GM19468 (cell line): ENCODE measurements around the gene RCOR1.
"Not testable (repeated sequence)": the region's sequence is repeated elsewhere in the genome, so short reads cannot be mapped to it uniquely, and the experiment has no call there.

ENCODE experiments used
- ATAC-seq: cut with Tn5 transposase; IDR thresholded peaks from one replicate; pipeline ENCODE4 v1.9.1; 2021; ENCODE audit warnings: mild to moderate bottlenecking, moderate library complexity, moderate number of reproducible peaks; ENCODE audit not compliant: unreplicated experiment; ENCODE audit errors: extremely low read depth

Gene RCOR1

DNA sequence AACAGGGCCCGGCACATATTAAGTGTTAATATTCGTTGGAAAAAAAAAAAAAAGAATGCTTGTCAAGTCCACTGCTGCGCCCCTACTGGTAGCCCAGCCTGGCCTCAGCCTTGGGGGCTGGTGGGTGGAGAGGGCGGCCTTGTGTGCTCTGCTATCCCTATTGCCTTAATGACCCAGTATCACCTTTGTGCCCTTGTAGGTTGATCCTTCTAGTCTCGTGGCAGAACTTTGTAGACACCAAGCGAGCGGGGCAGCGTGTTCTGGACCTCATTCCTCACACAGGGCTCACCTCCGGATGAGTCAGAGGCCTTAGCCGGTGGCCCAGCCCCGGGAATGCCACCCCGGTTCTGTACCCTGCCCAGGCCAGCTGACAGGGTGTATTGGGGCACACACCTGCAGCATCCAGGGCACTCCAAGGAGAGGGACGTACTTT is 1.8 kb upstream of the RCOR1 start:
- no peak for ATAC-seq

DNA sequence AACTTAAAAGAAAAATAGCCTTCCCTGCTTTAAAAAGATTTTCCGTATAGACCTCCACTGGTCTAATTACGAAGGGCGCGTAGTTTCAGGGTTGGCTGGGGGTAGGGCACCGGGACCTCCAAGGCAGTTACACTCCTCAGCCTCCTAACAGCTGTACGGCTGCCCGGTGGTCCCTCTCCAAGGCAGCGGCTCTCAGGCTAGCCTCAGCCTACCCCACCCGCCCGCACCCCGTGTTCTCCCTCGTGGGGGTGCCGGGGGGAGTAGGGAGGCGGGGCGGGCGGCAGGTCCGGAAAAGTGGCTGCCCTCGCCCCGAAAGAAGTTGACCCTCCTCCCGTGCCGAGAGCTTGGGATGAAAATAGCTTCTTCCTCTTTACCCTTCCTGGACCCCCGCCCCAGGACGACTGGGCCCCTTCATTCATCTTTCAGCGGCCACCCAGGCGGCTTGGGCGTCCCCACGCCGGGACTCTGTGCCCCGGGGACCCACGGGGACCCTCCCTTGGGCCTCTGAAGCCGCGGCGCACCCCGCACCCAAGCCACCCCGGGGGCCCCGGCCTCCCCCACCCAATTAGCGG is 991 bp upstream of the RCOR1 start:
- ATAC-seq = no peak

- ATAC-seq = no peak
These were observed 263 bp downstream of the RCOR1 start for GRCh38 chr14:102592763-102593060.

GRCh38 chr14:102593061-102593824 is 794 bp downstream of the RCOR1 start:
- no peak for ATAC-seq

- no peak for ATAC-seq
These were observed 1.3 kb downstream of the RCOR1 start for GRCh38 chr14:102593825-102594137.

GRCh38 chr14:102594514-102595175 is 2.2 kb downstream of the RCOR1 start:
- ATAC-seq = no peak

- no peak for ATAC-seq
These were observed 9.0 kb downstream of the RCOR1 start for GRCh38 chr14:102601378-102601925.

DNA sequence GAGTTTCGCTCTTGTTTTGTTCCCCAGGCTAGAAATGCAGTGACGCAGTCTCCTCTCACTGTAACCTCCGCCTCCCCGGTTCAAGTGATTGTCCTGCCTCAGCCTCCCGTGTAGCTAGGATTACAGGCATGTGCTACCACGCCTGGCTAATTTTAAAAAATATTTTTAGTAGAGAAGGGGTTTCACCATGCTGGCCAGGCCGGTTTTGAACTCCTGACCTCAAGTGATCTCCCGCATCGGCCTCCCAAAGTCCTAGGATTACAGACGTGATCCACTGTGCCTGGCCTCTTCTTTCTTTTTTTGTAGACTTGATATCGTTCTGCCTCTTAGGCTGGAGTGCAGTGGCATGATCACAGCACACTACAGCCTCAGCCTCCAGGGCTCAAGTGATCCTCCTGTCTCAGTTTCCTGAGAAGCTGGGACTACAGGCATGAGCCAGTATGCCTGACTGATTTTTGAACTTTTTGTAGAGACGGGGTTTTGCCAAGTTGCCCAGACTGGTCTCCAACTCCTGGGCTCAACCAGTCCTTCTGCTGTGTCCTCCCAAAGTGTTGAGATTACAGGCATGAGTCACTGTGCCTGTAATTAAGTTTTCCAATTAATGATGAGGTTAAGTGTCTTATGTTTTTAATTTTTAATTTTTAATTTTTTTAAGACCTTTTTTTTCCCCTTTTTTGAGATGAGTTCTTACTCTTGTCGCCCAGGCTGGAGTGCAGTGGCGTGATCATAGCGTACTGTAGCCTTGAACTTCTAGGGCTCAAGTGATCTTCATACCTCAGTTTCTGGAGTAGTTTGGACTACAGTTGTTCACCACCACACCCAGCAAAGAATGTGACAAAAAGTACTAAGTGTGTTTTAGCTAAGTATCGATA is 10.2 kb downstream of the RCOR1 start:
- ATAC-seq = no peak

DNA sequence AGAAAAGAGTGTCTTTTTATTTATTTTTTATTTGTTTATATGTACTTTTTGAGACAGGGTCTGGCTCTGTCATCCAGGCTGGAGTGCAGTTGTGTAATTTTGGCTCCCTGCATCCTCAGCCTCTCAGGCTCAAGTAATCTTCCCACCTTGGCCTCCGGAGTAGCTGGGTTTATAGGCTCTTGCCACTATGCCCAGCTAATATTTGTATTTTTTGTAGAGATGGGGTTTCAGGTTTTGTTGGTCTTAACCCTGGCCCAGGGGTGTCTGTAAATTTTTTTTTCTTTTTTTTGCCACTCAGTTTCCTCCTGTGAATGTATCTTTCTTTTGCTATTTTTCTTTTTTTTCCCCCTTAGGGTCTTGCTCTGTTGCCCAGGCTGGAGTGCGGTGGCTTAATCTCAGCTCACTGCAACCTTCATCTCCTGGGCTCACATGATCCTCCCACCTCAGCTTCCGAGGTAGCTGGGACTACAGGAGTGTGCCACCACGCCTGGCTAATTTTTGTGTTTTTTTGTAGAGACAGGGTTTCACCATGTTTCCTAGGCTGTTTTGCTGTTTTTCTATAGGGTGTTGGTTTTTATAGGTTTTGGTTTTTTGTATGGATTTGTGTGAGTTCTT is 11.0 kb downstream of the RCOR1 start:
- ATAC-seq = no peak

- ATAC-seq = no peak
These were observed 11.7 kb downstream of the RCOR1 start for GRCh38 chr14:102604183-102604582.

DNA sequence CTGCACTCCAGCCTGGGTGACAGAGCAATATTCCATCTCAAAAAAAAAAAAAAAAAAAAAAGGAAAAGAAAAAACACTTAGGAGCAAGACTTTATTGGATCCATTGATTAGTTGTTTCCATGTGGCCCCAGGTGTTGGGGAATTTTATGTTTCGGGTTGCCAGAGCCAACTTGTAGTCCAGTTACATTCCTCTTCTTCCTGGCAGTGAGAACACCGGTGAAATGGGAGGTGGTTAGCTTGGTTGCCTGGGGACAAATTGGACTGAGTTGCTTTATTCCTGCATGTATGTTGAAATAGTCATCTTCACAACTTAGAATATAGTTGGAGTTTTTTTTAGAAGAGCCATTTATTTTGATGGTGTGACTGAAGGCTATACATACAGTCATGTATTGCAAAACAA is 12.6 kb downstream of the RCOR1 start:
- ATAC-seq = no peak

GRCh38 chr14:102606296-102606695 is 13.8 kb downstream of the RCOR1 start:
- no peak for ATAC-seq

- ATAC-seq = peak; percentile 22
These were observed 15.6 kb downstream of the RCOR1 start for GRCh38 chr14:102608064-102608446.

DNA sequence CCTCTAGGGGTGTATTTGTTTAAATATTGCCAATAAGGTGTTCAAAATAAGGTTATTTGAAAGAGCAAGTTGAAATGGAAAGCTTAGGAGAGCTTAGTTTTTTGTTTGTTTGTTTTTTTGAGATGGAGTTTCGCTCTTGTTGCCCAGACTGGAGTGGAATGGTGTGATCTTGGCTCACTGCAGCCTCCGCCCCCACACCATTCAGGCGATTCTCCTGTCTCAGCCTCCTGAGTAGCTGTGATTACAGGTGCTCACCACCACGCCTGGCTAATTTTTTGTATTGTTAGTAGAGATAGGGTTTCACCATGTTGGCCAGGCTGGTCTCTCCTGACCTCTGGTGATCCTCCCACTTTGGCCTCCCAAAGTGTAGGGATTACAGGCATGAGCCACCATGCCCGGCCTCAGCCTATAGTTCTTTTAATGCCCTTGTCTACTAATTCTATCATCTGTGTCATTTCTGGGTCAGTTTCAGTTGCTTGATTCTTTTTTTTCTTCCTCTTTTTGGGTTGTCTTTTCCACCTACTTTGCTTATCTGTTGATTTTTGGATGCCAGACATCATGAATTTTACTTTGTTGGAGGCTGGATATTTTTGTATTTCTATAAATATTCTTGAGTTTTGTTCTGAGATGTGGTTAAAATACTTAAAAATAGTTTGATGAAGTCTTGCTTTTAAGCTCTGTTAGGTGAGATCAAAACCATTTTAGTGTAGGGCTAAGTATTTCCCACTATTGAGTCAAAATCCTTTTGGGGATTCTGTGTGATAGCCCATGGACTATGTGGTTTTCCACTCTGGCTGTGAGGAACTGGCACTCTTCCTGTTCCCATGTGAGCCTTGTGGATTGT is 18.7 kb downstream of the RCOR1 start:
- ATAC-seq = no peak

GRCh38 chr14:102616318-102616717 is 23.9 kb downstream of the RCOR1 start:
- ATAC-seq = no peak

GRCh38 chr14:102616799-102617198 is 24.4 kb downstream of the RCOR1 start:
- ATAC-seq = no peak

DNA sequence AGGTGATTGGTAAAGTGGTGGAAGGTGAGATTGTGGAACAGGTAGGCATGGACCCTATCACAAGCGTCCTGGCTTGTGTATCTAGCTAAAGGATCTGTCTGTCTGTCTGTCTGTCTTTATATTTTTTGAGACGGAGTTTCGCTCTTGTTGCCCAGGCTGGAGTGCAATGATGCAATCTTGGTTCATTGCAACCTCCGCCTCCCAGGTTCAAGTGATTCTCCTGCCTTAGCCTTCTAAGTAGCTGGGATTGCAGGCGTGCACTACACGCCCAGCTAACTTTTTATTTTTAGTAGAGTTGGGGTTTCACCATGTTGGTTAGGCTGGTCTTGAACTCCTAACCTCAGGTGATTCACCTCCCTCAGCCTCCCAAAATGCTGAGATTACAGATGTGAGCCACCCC is 26.6 kb downstream of the RCOR1 start:
- not testable (repeated sequence) for ATAC-seq

DNA sequence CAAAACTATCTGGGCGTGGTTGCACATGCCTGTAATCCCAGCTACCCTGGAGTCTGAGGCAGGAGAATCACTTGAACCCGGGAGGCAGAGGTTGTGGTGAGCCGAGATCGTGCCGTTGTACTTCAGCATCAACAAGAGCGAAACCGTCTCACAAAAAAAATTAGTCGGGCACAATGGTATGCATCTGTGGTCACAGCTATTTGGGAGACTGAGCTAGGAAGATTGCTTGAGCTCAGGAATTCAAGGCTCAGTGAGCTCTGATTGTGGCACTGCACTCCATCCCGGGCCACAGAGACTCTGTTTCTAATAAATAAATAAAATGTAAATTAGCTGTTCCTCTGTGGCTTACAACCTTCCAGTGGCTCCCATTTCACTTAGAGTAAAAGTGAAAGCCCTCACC is 28.0 kb downstream of the RCOR1 start:
- no peak for ATAC-seq

- no peak for ATAC-seq
These were observed 29.9 kb downstream of the RCOR1 start for GRCh38 chr14:102622262-102622885.
